IPS-20b (cell line): Measurements from ENCODE around the gene ENDOV.

Source experiments
- H3K27ac ChIP-seq: one replicate; pipeline ENCODE4 v1.5.1; 2013; ENCODE audit warnings: low read length
- H3K27me3 ChIP-seq: 2 replicates; pipeline ENCODE4 v1.6.1; 2013; ENCODE audit warnings: mild to moderate bottlenecking, low read length, inconsistent platforms; ENCODE audit not compliant: insufficient read depth
- H3K36me3 ChIP-seq: 2 replicates; pipeline ENCODE4 v1.6.1; 2013; ENCODE audit warnings: low read depth, mild to moderate bottlenecking, inconsistent platforms, low read length, moderate library complexity; ENCODE audit not compliant: insufficient read depth
- H3K4me1 ChIP-seq: 2 replicates; pipeline ENCODE4 v1.6.1; 2013; ENCODE audit warnings: mild to moderate bottlenecking, control low read depth, inconsistent platforms, low read length, moderate library complexity; ENCODE audit not compliant: insufficient read depth
- H3K4me3 ChIP-seq: 2 replicates; pipeline ENCODE4 v1.5.1; 2013; ENCODE audit warnings: mild to moderate bottlenecking, low read length, inconsistent platforms
- H3K9ac ChIP-seq: 2 replicates; pipeline ENCODE4 v1.6.1; 2013; ENCODE audit warnings: low read depth, mild to moderate bottlenecking, inconsistent platforms, low read length, moderate library complexity
- H3K9me3 ChIP-seq: 2 replicates; pipeline ENCODE4 v1.6.1; 2013; ENCODE audit warnings: mild to moderate bottlenecking, low read depth, low read length, inconsistent platforms; ENCODE audit not compliant: insufficient read depth

ENDOV gene

DNA sequence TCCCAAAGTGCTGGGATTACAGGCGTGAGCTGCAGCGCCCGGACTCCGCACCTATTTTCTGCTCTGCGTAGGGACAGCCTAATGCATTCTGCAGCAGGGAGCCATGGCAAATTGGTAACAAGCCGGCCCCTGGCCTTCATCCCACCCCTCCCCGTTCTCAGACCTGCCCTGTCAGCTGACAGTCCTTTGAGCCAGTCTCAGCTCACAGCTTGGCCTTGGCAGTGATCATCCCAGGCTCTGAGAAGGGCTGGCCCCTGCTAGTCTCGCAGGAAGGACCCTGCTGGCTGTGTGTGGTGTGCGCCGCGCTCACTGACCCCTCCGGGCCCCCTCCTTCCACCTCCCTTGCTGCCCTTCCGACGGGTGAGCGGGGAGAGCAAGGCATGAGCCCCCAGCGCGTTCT is 71.7 kb downstream of the ENDOV start:
- no peaks in the 10 kb centered on the region for H3K9me3 ChIP-seq
- no peak overlapping the region for H3K9ac ChIP-seq
- no peaks in the 10 kb centered on the region for H3K36me3 ChIP-seq
- H3K27me3 ChIP-seq, result peaks cover 60% of the 10 kb centered on the region
- H3K27ac ChIP-seq, result no peak overlapping the region
- H3K4me1 ChIP-seq, result peaks cover 3% of the 10 kb centered on the region; the same call in 1 of the 2 replicates
- no peak overlapping the region for H3K4me3 ChIP-seq

DNA sequence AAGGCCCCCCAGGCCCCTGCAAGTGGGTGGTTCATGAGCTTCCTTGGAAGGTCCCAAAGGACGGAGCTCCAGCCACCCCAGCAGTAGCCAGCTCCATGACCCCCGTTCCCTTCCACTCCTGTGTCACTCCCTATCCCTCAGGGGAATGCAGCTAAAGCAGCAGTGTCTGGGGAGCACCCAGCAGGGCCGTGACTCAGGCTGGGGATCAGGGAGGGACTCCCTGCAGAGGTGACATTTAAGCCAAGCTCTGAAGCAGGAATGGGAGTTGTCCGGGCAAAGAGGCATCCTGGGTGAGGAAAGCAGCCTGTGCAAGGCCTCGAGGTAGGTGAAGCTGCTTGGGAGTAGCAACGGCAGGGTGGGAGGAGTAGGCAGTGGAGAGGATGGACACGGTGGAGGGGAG is 72.5 kb downstream of the ENDOV start:
- Histone ChIP-seq H3K27ac (no peak overlapping the region), H3K36me3 (no peaks in the 10 kb centered on the region), H3K9me3 (no peaks in the 10 kb centered on the region), H3K4me1 (peaks cover 3% of the 10 kb centered on the region; the same call in 1 of the 2 replicates), H3K9ac (no peak overlapping the region), H3K4me3 (no peak overlapping the region), H3K27me3 (peaks cover 52% of the 10 kb centered on the region)
